Urinary bladder (tissue), 4 donors: ENCODE results near the gene CD300A. TPM values are rescaled to one million over a fixed set of nuclear protein-coding genes. Genes with fewer than 3 reads are reported as not detected.
"Not testable (repeated sequence)": the region's sequence is repeated elsewhere in the genome, so short reads cannot be mapped to it uniquely, and the experiment has no call there.

Experiments
- DNase-seq: peaks from one replicate; pipeline ENCODE4 v3.0.0-alpha.2; 2015; ENCODE audit errors: extremely low spot score
- H3K27ac ChIP-seq: one replicate; pipeline ENCODE4 v1.5.1; 2013; ENCODE audit warnings: low read depth, mild to moderate bottlenecking, moderate library complexity
- H3K36me3 ChIP-seq: one replicate; pipeline ENCODE4 v1.6.1; 2013; ENCODE audit warnings: mild to moderate bottlenecking, moderate library complexity; ENCODE audit not compliant: insufficient read depth
- H3K4me1 ChIP-seq: one replicate; pipeline ENCODE4 v1.6.1; 2013; ENCODE audit warnings: mild to moderate bottlenecking, moderate library complexity; ENCODE audit not compliant: insufficient read depth
- H3K4me3 ChIP-seq: one replicate; pipeline ENCODE4 v1.5.1; 2013; ENCODE audit warnings: low read depth, low read length
- WGBS: extraction: QIAGEN DNeasy Blood & Tissue Kit; methylation state at CpG from one replicate; pipeline ENCODE4 v1.1.7; 2013; 5-methylcytosine and 5-hydroxymethylcytosine counted together
- polyA plus RNA-seq: library from polyadenylated mRNA; stranded (reverse); fragments of 200-250 nt; gene quantifications from one replicate; pipeline ENCODE4 v1.2.3, GENCODE V29; 2013
- total RNA-seq: library from RNA; depleted of rRNA; stranded (reverse); fragments of >200 nt; gene quantifications from one replicate; pipeline ENCODE4 v1.2.3, GENCODE V29; 2014
- donor health status: healthy with polysubstance abuse.
- donor health status: healthy.

The CD300A gene
- total and polyA plus RNA-seq, 2 donors: 2.7 to 5.2 TPM

DNA sequence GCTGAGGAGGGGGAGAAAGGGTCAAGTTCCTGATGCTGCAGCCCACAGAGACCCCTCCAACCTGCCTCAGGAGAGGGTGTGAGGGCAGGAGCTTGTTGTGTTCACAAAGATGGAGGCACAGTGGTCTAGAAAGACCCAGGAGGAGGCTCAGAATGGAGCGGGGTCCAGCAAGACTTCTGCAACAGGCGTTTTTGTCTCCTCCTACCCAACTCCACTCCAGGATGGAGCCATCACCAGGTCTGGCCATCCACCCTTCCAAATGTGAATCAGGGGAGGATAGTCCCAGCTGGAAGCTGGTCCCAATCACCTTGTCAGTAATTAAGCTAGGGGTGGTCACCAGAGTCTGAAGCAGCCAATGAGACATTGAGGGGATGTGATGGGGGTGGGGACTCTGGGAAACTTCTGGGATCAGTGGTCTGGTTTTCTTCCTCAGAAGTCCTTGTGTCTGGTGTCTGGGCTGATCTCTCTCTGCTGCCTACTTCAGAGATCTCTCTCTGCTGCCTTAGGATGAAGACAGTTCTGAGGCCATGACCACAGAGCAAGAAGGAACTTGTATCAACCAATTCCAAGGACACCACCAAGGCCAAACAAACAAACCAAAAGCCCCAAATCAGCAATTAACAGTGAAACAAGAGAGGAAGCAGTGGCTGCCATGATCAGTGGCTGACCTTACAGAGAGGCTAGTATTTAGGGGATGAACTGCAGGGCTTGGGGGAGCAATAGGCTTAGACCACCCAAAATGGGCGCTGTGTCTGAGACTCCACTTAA lies 50.3 kb downstream of the CD300A start:
- no peak overlapping the region for H3K4me3 ChIP-seq
- no peak for DNase-seq
- WGBS: 85% methylated on average over 3 of the region's 3 CpGs
- no peaks in the 10 kb centered on the region for H3K36me3 ChIP-seq
- no peak overlapping the region for H3K27ac ChIP-seq
- no peaks in the 10 kb centered on the region for H3K4me1 ChIP-seq

DNA sequence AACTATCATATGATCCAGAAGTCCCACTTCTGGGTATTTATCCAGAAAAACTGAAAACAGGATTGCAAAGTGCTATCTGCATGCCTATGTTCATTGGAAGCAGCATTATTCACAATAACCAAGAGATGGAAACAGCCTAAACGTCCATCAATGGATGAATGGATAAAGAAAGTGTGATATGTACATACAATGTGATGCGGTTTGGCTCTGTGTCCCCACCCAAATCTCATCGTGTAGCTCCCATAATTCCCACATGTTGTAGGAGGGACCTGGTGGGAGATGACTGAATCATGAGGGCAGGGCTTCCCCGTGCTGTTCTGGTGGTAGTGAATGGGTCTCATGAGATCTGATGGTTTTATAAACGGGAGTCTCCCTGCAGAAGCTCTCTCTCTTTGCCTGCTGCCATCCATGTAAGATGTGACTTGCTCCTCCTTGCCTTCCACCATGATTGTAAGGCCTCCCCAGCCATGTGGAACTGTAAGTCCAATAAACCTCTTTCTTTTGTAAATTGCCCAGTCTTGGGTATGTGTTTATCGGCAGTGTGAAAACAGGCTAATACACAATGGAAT lies 52.1 kb downstream of the CD300A start:
- not testable (repeated sequence) for H3K27ac ChIP-seq, H3K4me1 ChIP-seq, DNase-seq, H3K36me3 ChIP-seq, H3K4me3 ChIP-seq
- 81% methylated on average over 6 of the region's 6 CpGs for WGBS

DNA sequence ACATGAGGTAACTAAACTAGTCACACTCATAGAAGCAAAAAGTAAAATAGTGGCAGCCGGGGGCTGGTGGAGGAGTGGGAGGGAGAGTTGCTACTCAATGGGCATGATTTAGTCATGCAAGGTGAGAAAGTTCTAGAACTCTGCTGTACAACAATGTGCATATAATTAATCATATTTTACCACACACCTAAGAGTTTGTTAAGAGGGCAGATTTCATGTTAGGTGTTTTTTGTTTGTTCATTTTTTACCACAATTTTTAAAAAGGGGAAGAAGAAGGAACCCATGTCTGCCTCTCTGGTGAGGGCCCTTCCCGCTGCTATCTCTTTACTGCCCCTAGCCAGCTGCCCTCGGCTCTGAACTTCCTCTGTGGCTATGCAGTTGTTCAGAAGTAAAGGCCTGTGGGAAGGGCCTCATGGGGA lies 53.6 kb downstream of the CD300A start:
- WGBS: 72% methylated on average over 3 of the region's 3 CpGs
- Histone ChIP-seq H3K4me3 (no peak overlapping the region), H3K27ac (no peak overlapping the region), H3K36me3 (no peaks in the 10 kb centered on the region), H3K4me1 (no peaks in the 10 kb centered on the region)
- no peak for DNase-seq

DNA sequence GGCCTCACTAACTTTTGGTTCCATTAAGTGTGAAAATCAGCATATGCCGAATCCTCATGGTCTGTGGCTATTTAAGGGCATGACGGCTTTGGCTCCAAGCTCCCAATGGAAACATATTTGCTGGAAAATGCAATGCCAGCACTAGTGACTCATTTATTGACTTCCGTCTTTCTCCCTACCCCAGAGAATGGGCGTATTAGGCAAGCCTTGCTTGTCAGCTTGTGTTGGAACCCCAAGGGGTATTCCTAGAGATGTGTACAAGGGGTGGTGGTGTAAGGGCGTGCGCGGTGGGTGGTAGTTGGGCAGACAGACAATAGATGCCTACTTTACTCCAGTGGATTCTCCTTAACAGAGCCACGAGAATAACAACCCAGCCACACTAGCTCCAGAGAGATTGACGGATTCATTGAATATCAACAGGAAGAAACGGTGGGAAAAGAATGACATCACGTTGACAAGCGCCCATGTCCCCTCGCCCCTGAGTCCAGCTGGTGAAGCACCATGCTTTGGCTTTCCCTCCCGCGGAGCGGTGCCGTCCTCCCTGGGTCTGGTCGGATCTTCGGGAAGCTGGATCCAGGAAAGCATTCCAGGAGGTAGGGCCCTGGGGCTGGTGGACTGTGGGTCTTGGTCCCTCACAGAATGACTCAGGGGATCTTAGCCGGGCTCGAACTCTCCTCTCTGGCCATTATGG lies 54.5 kb downstream of the CD300A start:
- Histone ChIP-seq H3K4me1 (no peaks in the 10 kb centered on the region), H3K36me3 (no peaks in the 10 kb centered on the region), H3K4me3 (no peak overlapping the region), H3K27ac (no peak overlapping the region)
- DNase-seq: no peak
- WGBS: 88% methylated on average over 21 of the region's 21 CpGs

DNA sequence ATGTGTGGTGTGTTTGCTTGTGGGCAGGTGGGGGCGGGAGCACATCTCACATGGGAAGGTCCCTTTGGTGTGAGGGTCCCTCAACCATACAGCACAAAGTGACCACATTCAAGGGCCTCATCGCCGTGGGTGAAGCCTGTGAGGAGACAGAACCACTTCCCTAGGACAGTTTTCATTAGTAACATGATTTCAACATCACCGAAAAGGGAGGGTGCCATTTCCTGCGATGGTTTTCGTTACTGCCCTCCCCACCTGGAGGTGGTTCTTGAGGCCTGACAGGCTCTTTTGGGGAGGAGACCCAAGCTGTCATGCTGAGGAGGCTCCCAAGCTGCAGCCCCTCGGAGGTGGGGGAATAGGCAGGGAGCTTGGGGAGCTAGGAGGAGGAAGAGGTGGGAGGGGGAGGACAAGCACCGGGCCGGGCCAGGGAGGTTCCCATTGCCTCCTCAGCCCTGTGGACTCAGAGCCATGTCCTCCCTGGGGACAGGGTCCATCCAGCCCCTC lies 55.3 kb downstream of the CD300A start:
- no peaks in the 10 kb centered on the region for H3K4me1 ChIP-seq
- H3K27ac ChIP-seq: no peak overlapping the region
- no peak for DNase-seq
- 81% methylated on average over 9 of the region's 9 CpGs for WGBS
- H3K4me3 ChIP-seq: no peak overlapping the region
- H3K36me3 ChIP-seq: no peaks in the 10 kb centered on the region

DNA sequence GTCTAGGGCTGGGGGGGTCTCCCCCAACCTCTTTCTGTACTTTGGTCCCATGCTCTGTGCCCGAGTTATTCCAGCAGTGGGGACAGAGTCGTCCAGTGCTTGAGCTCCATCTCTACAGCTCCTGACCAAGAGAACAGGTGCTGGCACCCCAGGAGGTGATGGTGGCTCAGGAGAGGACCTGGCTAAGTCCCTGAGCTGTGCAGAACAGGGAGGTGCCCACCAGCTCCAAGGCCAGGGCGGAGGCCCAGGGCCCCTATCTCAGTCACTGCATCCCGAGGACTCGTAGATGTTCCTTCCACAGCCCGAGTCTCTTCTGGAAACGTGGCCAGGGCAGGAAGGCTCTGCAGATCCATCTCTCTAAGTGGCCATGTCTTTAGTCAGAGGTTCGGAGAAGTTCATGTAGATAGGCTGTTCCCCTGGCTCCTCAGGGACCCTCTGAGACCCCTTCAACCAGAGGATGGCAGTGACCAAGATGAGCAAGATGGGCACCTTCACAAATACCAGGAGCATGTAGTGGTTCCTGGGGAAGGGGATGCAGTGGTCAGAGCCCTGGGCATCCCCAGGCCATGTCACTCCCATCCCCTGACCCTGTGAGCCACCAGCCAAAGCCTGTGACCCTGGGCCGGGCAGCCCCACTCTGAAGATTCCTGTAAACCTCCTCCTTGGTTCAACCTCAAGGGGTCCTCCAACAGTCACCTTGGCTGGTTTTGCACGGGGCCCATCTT lies 56.1 kb downstream of the CD300A start:
- Histone ChIP-seq H3K36me3 (no peaks in the 10 kb centered on the region), H3K4me3 (no peak overlapping the region), H3K4me1 (no peaks in the 10 kb centered on the region), H3K27ac (no peak overlapping the region)
- DNase-seq: no peak
- WGBS: 84% methylated on average over 10 of the region's 10 CpGs

DNA sequence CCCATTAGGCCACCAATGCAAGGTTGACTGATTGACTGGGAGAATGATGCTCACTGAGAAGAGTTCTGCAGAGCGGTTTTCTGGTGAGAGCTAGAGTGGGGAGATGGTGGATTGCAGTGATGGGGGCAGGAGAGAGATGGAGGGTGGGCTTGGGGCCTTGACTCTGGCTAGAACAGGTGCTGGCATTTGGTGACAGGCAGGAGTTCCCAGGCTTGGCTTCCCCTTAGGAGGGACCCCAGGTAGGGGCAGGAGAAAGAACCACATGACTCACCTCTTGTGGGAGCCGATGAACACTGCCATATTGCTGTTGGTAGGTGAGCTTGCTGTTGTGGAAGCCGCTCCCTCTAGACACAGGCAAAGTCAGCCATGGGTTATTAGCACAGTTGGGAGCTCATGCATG lies 56.9 kb downstream of the CD300A start:
- Histone ChIP-seq H3K4me3 (no peak overlapping the region), H3K27ac (no peak overlapping the region), H3K36me3 (no peaks in the 10 kb centered on the region), H3K4me1 (no peaks in the 10 kb centered on the region)
- 85% methylated on average over 3 of the region's 3 CpGs for WGBS
- DNase-seq: no peak

DNA sequence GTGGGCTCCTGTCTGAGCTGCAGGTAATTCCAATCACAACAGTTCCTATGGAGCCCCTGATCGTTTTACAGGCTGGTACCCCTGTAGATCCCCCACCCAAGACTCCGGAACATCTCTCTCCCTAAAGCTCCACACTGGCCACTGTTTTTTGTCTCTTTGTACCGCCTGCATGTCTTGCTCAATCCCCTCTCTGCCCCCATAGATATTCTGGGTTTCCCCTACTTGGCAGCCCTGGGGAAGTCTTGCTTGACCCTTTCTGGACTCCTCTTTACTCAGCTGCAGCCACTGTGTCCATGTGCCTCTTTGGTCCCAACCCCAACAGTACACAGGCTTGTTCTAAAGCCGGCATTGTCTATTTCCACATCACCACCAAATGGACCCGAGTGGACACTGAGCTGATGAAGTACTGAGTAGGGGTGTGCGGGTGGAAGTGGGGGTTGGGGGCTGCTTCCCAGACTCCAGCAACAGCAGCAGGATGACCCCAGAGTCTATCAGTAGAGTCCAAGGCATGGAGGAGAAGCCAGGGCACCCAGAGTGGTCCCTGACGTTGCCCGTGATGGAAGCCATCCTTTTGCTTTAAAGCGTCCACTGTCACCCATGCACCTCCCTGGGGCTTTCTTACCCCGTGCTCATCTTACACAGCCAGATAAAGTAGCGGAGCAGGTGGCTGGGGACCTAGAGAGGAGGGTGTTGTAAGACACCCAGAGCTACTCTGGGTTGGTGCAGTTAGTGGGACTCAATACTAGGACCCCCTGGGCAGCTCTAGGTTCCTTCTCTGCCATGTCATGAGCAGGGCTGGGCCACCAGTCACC lies 58.4 kb downstream of the CD300A start:
- Histone ChIP-seq H3K4me1 (no peaks in the 10 kb centered on the region), H3K4me3 (no peak overlapping the region), H3K27ac (no peak overlapping the region), H3K36me3 (no peaks in the 10 kb centered on the region)
- no peak for DNase-seq
- WGBS: 79% methylated on average over 11 of the region's 11 CpGs

DNA sequence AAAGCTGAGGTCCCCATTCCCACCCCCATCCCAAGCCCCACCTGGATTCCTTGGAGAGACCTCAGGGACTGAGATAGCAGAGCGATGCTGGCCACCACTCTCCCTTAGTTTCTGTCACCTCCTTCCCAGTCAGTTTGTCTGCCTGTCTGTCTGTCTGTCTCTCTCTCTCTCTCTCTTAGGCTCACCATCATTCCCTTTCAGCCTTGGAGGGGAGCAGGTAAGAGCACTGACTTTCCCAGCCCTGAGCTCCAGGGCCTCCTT lies 59.0 kb downstream of the CD300A start:
- Histone ChIP-seq H3K27ac (no peak overlapping the region), H3K36me3 (no peaks in the 10 kb centered on the region), H3K4me3 (no peak overlapping the region), H3K4me1 (no peaks in the 10 kb centered on the region)
- 92% methylated on average over 1 of the region's 1 CpG for WGBS
- DNase-seq: no peak

DNA sequence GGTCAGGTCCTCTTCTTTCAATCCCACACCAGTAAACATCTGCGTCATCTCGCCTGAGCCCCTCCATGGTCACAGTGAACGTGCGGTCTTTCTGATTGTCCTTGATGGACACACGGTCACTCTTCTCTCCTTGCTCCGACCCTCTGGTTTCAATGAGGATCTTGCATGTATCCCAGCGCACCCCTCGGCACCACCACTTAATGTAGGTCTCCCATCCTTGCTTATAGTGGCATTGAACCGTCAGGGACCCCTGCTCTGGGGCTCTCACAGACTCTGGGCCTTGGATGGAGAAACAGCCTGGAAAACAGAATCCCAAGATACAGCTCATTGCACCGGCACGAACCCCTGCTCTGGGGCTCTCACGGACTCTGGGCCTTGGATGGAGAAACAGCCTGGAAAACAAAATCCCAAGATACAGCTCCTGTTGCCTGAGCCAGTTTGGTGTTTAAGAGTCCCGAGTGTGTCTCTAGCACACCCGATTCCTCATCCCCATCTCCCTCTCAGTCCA lies 59.4 kb downstream of the CD300A start:
- H3K4me3 ChIP-seq: no peak overlapping the region
- no peaks in the 10 kb centered on the region for H3K4me1 ChIP-seq
- no peaks in the 10 kb centered on the region for H3K36me3 ChIP-seq
- 89% methylated on average over 14 of the region's 14 CpGs for whole genome bisulfite sequencing
- no peak overlapping the region for H3K27ac ChIP-seq
- DNase-seq: no peak

DNA sequence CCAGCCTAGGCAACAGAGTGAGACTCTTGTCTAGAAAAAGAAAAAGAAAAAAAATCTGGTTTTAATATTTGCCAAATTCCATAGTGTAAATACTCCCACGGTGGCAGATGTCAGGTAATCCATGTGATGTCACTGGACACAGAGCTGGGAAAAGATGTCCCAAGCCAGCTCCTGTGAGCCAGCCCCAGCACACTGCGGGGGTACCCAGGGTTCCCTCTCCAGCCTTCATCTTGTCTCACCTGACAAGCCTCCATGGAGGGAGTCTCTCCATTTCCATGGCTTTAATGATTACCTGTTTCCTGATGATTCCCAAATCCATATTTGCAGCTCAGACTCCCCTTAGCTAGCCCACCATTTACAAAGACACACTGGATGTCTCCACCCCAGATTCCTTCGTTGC lies 60.2 kb downstream of the CD300A start:
- Histone ChIP-seq H3K4me1 (no peaks in the 10 kb centered on the region), H3K36me3 (no peaks in the 10 kb centered on the region), H3K4me3 (no peak overlapping the region), H3K27ac (no peak overlapping the region)
- WGBS: 65% methylated on average over 3 of the region's 3 CpGs
- DNase-seq: no peak

DNA sequence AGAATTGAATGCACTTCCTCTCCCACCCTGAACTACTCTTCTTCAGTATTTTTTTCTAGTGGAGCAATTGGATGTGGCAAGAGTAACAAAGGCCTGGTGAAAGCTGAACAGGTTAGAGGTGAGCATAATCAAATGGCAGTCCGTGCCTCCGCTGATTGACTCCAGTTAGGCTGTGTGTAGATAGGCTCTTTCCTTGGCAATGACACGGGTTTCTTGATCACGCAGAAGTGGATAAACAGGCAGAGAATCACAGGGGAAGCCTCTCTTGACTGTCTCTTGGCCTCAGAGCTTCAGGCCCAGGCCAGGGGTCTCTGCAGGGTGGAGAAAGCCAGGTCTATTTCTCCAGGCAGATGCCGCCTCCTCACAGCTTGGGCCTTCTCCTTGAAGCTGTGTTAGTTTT lies 60.6 kb downstream of the CD300A start:
- Histone ChIP-seq H3K36me3 (no peaks in the 10 kb centered on the region), H3K4me1 (no peaks in the 10 kb centered on the region), H3K27ac (no peak overlapping the region), H3K4me3 (no peak overlapping the region)
- no peak for DNase-seq
- whole genome bisulfite sequencing: 87% methylated on average over 5 of the region's 5 CpGs

DNA sequence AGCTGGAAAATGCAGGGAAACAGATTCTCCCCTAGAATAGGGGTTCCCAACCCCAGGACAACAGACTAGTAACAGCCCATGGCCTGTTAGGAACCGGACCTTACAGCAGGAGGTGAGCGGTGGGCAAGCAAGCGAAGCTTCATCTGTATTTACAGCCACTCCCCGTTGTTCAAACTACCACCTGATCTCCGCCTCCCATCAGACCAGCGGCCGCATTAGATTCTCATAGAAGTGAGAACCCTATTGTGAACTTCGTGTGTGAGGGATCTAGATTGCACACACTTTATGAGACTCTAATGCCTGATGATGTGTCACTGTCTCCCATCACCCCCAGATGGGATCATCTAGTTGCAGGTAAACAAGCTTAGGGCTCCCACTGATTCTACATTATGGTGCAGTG lies 61.3 kb downstream of the CD300A start:
- no peaks in the 10 kb centered on the region for H3K4me1 ChIP-seq
- 87% methylated on average over 8 of the region's 8 CpGs for WGBS
- no peaks in the 10 kb centered on the region for H3K36me3 ChIP-seq
- DNase-seq: no peak
- H3K27ac ChIP-seq: no peak overlapping the region
- H3K4me3 ChIP-seq: no peak overlapping the region
